Measurements from ENCODE around the gene RNF157.
A peak's percentile ranks its signal among the peaks of the same experiment; 100 is the strongest.

Gene RNF157

DNA sequence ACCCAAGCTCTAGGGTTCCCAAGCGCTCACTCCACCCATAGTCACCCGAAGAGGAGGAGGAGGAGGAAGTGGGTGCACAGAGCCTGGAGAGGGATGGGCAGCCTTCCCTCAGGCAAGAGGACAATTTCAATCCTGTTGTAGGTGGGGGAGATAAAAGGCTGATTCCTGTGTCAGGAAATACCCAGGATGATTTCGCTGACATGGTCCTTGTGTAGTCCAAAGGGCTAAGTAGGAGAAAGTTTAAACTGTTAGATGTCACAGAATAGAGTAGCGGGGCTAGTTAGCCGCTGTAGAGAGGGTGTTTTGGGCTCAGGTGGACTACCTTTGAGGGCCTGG, 135.4 kb downstream of the RNF157 start:
- TF ChIP-seq, protein P1, sequence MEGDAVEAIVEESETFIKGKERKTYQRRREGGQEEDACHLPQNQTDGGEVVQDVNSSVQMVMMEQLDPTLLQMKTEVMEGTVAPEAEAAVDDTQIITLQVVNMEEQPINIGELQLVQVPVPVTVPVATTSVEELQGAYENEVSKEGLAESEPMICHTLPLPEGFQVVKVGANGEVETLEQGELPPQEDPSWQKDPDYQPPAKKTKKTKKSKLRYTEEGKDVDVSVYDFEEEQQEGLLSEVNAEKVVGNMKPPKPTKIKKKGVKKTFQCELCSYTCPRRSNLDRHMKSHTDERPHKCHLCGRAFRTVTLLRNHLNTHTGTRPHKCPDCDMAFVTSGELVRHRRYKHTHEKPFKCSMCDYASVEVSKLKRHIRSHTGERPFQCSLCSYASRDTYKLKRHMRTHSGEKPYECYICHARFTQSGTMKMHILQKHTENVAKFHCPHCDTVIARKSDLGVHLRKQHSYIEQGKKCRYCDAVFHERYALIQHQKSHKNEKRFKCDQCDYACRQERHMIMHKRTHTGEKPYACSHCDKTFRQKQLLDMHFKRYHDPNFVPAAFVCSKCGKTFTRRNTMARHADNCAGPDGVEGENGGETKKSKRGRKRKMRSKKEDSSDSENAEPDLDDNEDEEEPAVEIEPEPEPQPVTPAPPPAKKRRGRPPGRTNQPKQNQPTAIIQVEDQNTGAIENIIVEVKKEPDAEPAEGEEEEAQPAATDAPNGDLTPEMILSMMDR (IDR thresholded peaks at IDR 0.05; ENCODE audit: extremely low read depth, missing control alignments) = no peak
- no peak for DNase-seq (ENCODE audit: low spot score)

DNA sequence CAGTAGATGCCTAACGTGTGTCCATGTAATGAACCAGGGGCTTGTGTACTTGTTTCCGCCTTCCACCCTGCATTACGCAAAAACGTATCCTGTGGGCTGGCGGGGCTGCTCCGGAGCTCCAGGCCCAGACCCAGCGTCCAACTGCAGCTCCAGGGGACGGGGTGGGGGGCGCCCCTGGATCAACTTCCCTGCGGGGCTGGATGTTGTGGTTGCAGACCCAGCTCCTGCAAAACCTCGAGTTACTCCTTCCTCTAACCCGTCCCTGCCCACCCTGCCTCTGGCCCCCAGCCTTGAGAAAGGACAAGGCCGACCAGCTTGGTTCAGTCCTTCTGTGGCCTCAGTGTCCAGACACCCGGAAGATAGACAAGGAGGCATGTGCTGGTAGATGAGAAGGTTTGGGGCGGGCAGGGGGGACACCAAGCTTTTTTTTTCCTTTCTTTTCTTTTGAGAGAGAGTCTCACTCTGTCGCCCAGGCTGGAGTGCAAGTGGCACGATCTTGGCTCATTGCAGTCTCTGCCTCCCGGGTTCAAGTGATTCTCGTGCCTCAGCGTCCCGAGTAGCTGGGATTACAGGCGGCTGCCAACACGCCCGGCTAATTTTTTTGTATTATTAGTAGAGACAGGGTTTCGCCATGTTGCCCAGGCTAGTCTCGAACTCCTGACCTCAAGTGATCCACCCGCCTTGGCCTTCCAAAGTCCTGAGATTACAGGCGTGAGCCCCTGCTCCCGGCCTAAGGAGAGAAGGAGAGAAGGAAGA, 136.0 kb downstream of the RNF157 start:
- TF ChIP-seq, protein P1 (IDR thresholded peaks at IDR 0.05; ENCODE audit: extremely low read depth, missing control alignments) = no peak
- DNase-seq (ENCODE audit: low spot score) = no peak

DNA sequence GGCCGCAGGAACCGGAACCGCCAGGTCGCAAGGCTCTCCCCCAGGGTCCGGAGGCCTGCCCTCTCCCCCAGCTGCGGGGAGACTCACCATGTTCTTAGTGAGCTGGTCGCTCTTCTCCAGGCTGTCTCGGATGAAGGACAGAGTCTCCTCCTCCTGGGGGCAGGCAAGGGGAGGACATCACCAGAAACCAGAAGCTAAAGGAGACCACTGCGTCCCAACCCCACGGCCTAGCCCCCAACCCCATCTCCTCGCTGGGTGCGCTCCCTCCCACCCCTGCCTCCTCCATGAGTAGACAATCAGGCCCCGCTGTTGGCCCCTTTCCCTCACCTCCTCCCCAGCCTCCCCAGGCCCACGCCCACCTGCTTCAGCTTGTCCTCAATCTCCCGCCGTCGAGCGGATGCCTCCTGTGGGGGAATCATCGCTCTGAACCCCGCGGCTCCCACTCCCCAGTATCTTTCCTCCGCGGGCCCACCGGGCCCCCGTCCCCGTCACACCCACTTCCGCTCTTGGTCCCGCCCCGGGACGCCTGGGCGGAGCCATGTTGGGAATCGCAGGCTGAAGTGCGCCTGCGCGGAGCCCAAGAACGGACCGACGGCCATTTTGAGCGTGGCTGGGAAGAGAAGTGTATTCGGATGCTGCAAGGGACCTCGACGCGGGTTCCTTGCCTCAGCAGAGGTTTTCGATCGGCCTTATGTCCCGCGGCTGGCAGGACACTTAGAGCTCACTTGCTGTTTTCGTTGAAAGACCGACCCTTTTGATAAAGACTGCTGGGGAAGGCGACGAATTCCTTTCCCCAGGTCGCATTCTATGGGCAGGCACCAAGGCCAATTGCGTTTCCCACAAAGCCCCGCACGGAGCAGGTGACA, 136.8 kb downstream of the RNF157 start, which contains the start of gene EXOC7:
Gene EXOC7 (minus strand): TSS at position 514 of the 866 bp plus-strand sequence. CDS start 95 bp downstream, at position 419.
- DNase-seq (ENCODE audit: low spot score) = peak; percentile 97
- TF ChIP-seq, protein P1 (IDR thresholded peaks at IDR 0.05; ENCODE audit: extremely low read depth, missing control alignments) = no peak

DNA sequence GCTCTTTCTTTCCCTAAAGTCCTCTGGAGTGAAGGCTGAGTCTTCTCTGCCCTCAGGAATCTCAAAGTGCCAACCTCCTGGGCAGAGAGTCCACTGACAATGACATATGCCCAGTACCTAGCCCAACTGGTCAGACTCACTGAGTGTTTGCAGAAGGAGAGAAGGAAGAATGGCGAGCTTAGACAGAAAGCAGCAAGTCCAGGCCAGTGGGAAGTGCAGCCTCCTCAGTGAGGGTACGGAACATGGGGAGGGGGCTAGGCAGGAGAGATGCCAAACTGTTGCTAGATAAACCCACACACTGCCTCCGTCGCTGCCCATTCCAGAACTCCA, 137.4 kb downstream of the RNF157 start:
- TF ChIP-seq, protein P1 (IDR thresholded peaks at IDR 0.05; ENCODE audit: extremely low read depth, missing control alignments) = no peak
- DNase-seq (ENCODE audit: low spot score) = no peak

DNA sequence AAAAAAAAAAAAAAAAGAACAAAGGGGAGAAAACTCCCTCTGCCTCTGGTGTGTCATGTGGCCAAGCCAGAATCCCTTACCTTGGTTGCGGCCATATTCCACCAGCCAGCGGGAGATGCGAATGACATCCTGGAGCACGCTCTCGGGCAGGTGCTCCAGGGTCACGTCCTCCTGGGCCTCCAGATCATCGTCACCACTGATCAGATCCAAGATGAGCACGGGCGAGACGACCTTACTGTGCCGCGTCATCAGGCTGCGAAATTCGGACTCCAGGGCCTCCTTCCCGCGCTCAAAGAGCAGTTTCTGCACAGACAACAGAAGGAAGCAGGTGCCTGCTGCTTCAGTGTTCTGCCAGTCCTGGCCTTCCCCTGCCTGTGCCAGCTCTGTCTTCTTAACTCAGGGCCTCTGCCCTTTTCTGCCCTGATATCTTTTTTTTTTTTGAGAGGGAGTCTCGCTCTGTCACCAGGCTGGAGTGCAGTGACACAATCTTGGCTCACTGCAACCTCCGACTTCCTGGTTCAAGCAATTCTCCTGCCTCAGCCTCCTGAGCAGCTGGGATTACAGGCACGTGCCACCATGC, 142.5 kb downstream of the RNF157 start:
- DNase-seq (ENCODE audit: low spot score) = no peak
- TF ChIP-seq, protein P1 (IDR thresholded peaks at IDR 0.05; ENCODE audit: extremely low read depth, missing control alignments) = no peak

DNA sequence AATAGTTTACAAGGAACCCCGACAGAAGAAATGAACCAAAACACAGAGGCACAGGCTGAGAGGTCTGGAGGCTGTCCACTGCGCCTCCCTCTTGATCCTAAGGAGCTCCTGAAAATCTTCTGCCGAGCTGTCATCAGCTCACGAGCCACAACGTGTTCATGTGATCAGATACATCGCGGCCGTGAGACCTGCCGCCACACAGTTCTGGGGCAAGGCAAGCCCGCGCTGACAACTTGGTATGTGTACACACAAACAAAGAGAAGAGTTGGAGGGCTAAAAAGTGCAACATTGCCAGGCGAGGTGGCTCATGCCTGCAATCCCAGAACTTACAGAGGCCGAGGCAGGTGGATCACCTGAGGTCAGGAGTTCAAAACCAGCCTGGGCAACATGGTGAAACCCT, 144.3 kb downstream of the RNF157 start:
- no peak for DNase-seq (ENCODE audit: low spot score)
- TF ChIP-seq, protein P1 (IDR thresholded peaks at IDR 0.05; ENCODE audit: extremely low read depth, missing control alignments) = no peak

DNA sequence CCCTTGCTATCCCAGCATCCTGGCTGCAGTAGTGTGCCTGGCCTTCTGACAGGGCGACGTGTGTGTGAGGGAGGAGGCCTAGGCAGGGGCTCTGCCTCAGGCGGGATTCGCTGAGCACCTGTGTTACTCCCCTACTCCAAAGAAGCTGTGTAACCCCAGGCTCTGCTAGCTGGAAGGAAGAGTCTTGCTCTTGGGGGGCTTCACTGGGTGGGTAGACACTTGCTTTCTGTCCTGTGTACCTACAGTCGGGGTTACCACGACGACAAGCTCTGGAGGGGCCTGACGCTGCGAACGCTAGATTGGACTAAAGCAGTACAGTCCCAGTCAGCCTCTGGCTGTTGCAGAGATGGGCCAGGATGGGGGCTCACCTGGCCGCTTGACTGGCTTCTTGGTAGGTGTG, 146.2 kb downstream of the RNF157 start:
- no peak for DNase-seq (ENCODE audit: low spot score)
- TF ChIP-seq, protein P1 (IDR thresholded peaks at IDR 0.05; ENCODE audit: extremely low read depth, missing control alignments) = no peak
